OCI-LY3 (cell line): ENCODE data around the gene UNC45A.

Experiments used
- CTCF ChIP-seq: fragments of 200-600, 300-600 bp; sonication (generic); IDR thresholded peaks from 2 replicates; pipeline ENCODE4 v1.5.1; 2014; ENCODE audit warnings: antibody characterized with exemption, low read length, low read depth
- EZH2phosphoT487 ChIP-seq: fragments of 200-600 bp; shearing (Covaris generic); IDR thresholded peaks from 2 replicates; pipeline ENCODE4 v1.6.1; 2018; ENCODE audit warnings: antibody characterized with exemption, mixed run types, low read depth

- no peak for TF ChIP-seq CTCF
- TF ChIP-seq EZH2phosphoT487: no peak
Measured at GRCh38 chr15:90889736-90890456, 45.2 kb upstream of the UNC45A start.
